ENCODE data around the gene CHMP4B. TPM values are rescaled to one million over a fixed set of nuclear protein-coding genes. Genes with fewer than 3 reads are reported as not detected.

Gene CHMP4B
- total RNA-seq, 4 donors from 2014 or later = 90.8 to 116 (median 100) TPM

GRCh38 chr20:33772439-33772838, 38.7 kb upstream of the CHMP4B start:
- 95% methylated on average over 3 of the region's 3 CpGs for WGBS
- no peak for DNase-seq (ENCODE audit: extremely low spot score)
- Histone ChIP-seq H3K4me3 (no peak overlapping the region), H3K9me3 (no peaks in the 10 kb centered on the region), H3K27ac (replicated peaks in 1 of 4) (no peak overlapping the region), H3K36me3 (peaks cover 0 to 35% (median 20%) of the 10 kb centered on the region in 4 donors), H3K27me3 (no peaks in the 10 kb centered on the region), H3K4me1 (no peaks in the 10 kb centered on the region)
- TF ChIP-seq POLR2AphosphoS5 (IDR thresholded peaks at IDR 0.05) = no peak
- intact Hi-C loops (cut with DNase I) = no loop called here

GRCh38 chr20:33773412-33774089, 37.6 kb upstream of the CHMP4B start:
- TF ChIP-seq POLR2AphosphoS5 (IDR thresholded peaks at IDR 0.05) = no peak
- no peak for TF ChIP-seq CTCF (IDR thresholded peaks at IDR 0.05)
- TF ChIP-seq EP300 (IDR thresholded peaks at IDR 0.05) = no peak
- TF ChIP-seq POLR2A (IDR thresholded peaks at IDR 0.05; ENCODE audit: low read depth) = no peak
- Histone ChIP-seq H3K36me3 (peaks cover 0 to 25% (median 14%) of the 10 kb centered on the region in 4 donors), H3K4me3 (no peak overlapping the region), H3K4me1 (no peaks in the 10 kb centered on the region), H3K9me3 (no peaks in the 10 kb centered on the region), H3K27ac (replicated peaks in 1 of 4) (no peak overlapping the region), H3K27me3 (no peaks in the 10 kb centered on the region)
- 83% methylated on average over 1 of the region's 2 CpGs for WGBS
- intact Hi-C loops (cut with DNase I) = no loop called here
- DNase-seq (ENCODE audit: extremely low spot score) = no peak

GRCh38 chr20:33777816-33778215, 33.3 kb upstream of the CHMP4B start:
- Histone ChIP-seq H3K4me3 (no peak overlapping the region), H3K27ac (replicated peaks in 1 of 4) (no peak overlapping the region), H3K9me3 (no peaks in the 10 kb centered on the region), H3K4me1 (no peaks in the 10 kb centered on the region), H3K36me3 (peaks cover 0 to 29% (median 16%) of the 10 kb centered on the region in 4 donors), H3K27me3 (no peaks in the 10 kb centered on the region)
- TF ChIP-seq POLR2A (IDR thresholded peaks at IDR 0.05; ENCODE audit: low read depth) (no peak), CTCF (IDR thresholded peaks at IDR 0.05) (no peak), POLR2AphosphoS5 (IDR thresholded peaks at IDR 0.05) (no peak), EP300 (IDR thresholded peaks at IDR 0.05) (no peak)
- 79% methylated on average over 2 of the region's 2 CpGs for WGBS
- no peak for DNase-seq (ENCODE audit: extremely low spot score)
- intact Hi-C loops (cut with DNase I) = no loop called here

GRCh38 chr20:33781133-33781532, 30.0 kb upstream of the CHMP4B start:
- intact Hi-C loops (cut with DNase I) = no loop called here
- no peak for DNase-seq (ENCODE audit: extremely low spot score)

GRCh38 chr20:33781945-33782344, 29.2 kb upstream of the CHMP4B start:
- H3K27ac ChIP-seq (replicated peaks in 1 of 4) = no peak overlapping the region
- H3K4me3 ChIP-seq = no peak overlapping the region
- intact Hi-C loops (cut with DNase I) = no loop called here
- no peaks in the 10 kb centered on the region for H3K4me1 ChIP-seq
- no peaks in the 10 kb centered on the region for H3K9me3 ChIP-seq
- 100% methylated on average over 1 of the region's 1 CpG for WGBS
- no peaks in the 10 kb centered on the region for H3K27me3 ChIP-seq
- TF ChIP-seq CTCF (IDR thresholded peaks at IDR 0.05) (no peak), EP300 (IDR thresholded peaks at IDR 0.05) (no peak), POLR2AphosphoS5 (IDR thresholded peaks at IDR 0.05) (no peak), POLR2A (IDR thresholded peaks at IDR 0.05; ENCODE audit: low read depth) (no peak)
- no peak for DNase-seq (ENCODE audit: extremely low spot score)
- H3K36me3 ChIP-seq = peaks cover 0 to 29% (median 16%) of the 10 kb centered on the region in 4 donors

More at GRCh38 chr20:33781133-33781532, 30.0 kb upstream of the CHMP4B start:
- no peak for TF ChIP-seq EP300 (IDR thresholded peaks at IDR 0.05)
- no peak for TF ChIP-seq POLR2AphosphoS5 (IDR thresholded peaks at IDR 0.05)
- TF ChIP-seq CTCF (IDR thresholded peaks at IDR 0.05) = no peak
- no peak for TF ChIP-seq POLR2A (IDR thresholded peaks at IDR 0.05; ENCODE audit: low read depth)
- Histone ChIP-seq H3K4me3 (no peak overlapping the region), H3K4me1 (no peaks in the 10 kb centered on the region), H3K36me3 (peaks cover 0 to 29% (median 16%) of the 10 kb centered on the region in 4 donors), H3K27ac (replicated peaks in 1 of 4) (no peak overlapping the region), H3K9me3 (no peaks in the 10 kb centered on the region), H3K27me3 (no peaks in the 10 kb centered on the region)
- WGBS = 76% methylated on average over 4 of the region's 4 CpGs

Measured in esophagus muscularis mucosa (tissue), 4 donors.